ENCODE data around the gene ACSM3. TPM values are rescaled to one million over a fixed set of nuclear protein-coding genes. Genes with fewer than 3 reads are reported as not detected.

ACSM3 gene
- total and polyA plus RNA-seq, 9 of the 15 experiments (the other 6 are each of a cell fraction or from before 2014, with no cell fraction given) = 112 to 420 (median 182) TPM

DNA sequence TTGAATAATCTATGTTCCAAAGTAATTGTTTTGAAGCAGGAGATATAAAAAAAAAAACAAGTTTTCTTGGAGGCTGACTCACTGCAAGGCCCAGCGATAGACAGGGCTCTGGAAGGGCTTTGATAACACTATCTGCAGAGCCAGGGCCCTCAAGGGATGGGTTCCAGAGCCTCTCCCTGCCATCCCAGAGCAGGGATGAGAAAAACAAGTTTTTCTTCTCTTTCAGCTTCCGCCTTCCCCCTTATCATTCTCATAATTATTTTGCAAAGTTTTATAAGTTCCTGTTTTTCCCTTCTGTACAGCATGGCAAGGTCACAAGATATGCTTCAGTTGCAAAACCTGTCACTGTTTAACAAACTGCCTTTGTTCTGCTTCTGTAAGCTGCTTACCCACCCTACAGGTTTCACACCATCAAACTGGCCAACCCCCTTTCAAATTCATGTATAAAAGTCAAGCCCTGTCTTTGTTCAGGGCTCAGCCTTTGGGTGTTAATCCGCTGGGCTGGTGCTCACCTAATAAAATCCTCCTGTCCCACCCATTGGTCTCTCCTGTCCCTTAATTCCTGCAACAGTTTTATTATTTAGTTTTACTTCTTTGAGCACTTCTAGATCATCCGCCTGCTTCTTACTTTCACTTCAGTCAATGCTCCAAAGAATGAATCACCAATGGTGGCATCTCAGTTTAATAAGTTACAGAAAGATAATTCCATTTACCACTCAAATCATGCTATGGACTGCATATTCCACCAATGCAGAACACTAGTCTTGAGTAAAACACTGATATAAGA lies 16.6 kb upstream of the ACSM3 start (continued):
- no peak; the same call in 1 of the 2 replicates for TF ChIP-seq ZBTB17 (CRISPR knock-in tag; IDR thresholded peaks at IDR 0.05)
- TF ChIP-seq, protein P1, sequence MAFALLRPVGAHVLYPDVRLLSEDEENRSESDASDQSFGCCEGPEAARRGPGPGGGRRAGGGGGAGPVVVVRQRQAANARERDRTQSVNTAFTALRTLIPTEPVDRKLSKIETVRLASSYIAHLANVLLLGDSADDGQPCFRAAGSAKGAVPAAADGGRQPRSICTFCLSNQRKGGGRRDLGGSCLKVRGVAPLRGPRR (CRISPR knock-in tag; IDR thresholded peaks at IDR 0.05) = 0 out of 2 replicates have a peak, but pooled peaks have one; percentile 8
- TF ChIP-seq ZNF121 (CRISPR knock-in tag; conservative IDR thresholded peaks at IDR 0.05) = no peak
- TF ChIP-seq ASH1L (IDR thresholded peaks at IDR 0.05; ENCODE audit: borderline replicate concordance, low read depth, partially characterized antibody) = no peak
- TF ChIP-seq, protein P2, sequence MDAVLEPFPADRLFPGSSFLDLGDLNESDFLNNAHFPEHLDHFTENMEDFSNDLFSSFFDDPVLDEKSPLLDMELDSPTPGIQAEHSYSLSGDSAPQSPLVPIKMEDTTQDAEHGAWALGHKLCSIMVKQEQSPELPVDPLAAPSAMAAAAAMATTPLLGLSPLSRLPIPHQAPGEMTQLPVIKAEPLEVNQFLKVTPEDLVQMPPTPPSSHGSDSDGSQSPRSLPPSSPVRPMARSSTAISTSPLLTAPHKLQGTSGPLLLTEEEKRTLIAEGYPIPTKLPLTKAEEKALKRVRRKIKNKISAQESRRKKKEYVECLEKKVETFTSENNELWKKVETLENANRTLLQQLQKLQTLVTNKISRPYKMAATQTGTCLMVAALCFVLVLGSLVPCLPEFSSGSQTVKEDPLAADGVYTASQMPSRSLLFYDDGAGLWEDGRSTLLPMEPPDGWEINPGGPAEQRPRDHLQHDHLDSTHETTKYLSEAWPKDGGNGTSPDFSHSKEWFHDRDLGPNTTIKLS (IDR thresholded peaks at IDR 0.05; ENCODE audit: borderline replicate concordance, low read depth) = peak; percentile 81; the same call in 1 of the 2 replicates
- TF ChIP-seq ZKSCAN8 (CRISPR knock-in tag; IDR thresholded peaks at IDR 0.05) = peak; percentile 87
- no peak; a peak in 3 of 4 replicates for TF ChIP-seq RAD21 (CRISPR knock-in tag; conservative IDR thresholded peaks at IDR 0.05 in 1 of 2, IDR thresholded peaks at IDR 0.05 in 1 of 2)
- TF ChIP-seq, protein P3, sequence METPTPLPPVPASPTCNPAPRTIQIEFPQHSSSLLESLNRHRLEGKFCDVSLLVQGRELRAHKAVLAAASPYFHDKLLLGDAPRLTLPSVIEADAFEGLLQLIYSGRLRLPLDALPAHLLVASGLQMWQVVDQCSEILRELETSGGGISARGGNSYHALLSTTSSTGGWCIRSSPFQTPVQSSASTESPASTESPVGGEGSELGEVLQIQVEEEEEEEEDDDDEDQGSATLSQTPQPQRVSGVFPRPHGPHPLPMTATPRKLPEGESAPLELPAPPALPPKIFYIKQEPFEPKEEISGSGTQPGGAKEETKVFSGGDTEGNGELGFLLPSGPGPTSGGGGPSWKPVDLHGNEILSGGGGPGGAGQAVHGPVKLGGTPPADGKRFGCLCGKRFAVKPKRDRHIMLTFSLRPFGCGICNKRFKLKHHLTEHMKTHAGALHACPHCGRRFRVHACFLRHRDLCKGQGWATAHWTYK (CRISPR knock-in tag; IDR thresholded peaks at IDR 0.05) = no peak
- no peak for TF ChIP-seq ZC3H11A (IDR thresholded peaks at IDR 0.05; ENCODE audit: low read depth, low read length)
- peak; percentile 60; the same call in 1 of the 2 replicates for TF ChIP-seq L3MBTL2 (IDR thresholded peaks at IDR 0.05)
- peak; percentile 61 for TF ChIP-seq RBM25 (IDR thresholded peaks at IDR 0.05; ENCODE audit: low read depth, low read length, severe bottlenecking)
- TF ChIP-seq, protein P4, sequence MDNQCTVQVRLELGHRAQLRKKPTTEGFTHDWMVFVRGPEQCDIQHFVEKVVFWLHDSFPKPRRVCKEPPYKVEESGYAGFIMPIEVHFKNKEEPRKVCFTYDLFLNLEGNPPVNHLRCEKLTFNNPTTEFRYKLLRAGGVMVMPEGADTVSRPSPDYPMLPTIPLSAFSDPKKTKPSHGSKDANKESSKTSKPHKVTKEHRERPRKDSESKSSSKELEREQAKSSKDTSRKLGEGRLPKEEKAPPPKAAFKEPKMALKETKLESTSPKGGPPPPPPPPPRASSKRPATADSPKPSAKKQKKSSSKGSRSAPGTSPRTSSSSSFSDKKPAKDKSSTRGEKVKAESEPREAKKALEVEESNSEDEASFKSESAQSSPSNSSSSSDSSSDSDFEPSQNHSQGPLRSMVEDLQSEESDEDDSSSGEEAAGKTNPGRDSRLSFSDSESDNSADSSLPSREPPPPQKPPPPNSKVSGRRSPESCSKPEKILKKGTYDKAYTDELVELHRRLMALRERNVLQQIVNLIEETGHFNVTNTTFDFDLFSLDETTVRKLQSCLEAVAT (IDR thresholded peaks at IDR 0.05) = no peak; a peak in 1 of 4 replicates
- peak; percentile 76; the same call in 1 of the 2 replicates for TF ChIP-seq TARDBP (IDR thresholded peaks at IDR 0.05)
- TF ChIP-seq, protein P5, sequence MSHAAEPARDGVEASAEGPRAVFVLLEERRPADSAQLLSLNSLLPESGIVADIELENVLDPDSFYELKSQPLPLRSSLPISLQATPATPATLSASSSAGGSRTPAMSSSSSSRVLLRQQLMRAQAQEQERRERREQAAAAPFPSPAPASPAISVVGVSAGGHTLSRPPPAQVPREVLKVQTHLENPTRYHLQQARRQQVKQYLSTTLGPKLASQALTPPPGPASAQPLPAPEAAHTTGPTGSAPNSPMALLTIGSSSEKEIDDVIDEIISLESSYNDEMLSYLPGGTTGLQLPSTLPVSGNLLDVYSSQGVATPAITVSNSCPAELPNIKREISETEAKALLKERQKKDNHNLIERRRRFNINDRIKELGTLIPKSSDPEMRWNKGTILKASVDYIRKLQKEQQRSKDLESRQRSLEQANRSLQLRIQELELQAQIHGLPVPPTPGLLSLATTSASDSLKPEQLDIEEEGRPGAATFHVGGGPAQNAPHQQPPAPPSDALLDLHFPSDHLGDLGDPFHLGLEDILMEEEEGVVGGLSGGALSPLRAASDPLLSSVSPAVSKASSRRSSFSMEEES (CRISPR knock-in tag; IDR thresholded peaks at IDR 0.05) = no peak; the same call in none of the 2 replicates
- no peak for TF ChIP-seq GABPB2 (CRISPR knock-in tag; conservative IDR thresholded peaks at IDR 0.05)
- no peak for TF ChIP-seq POLR3A (IDR thresholded peaks at IDR 0.05; ENCODE audit: borderline replicate concordance, extremely low read depth, insufficient read depth, insufficient read length)
- peak; percentile 45; the same call in 1 of the 2 replicates for TF ChIP-seq MTA1 (IDR thresholded peaks at IDR 0.05; ENCODE audit: borderline replicate concordance)
- no peak for TF ChIP-seq SRSF9 (IDR thresholded peaks at IDR 0.05; ENCODE audit: borderline replicate concordance, low read depth, low read length)
- TF ChIP-seq ADNP (tag; IDR thresholded peaks at IDR 0.05) = peak; percentile 78
- TF ChIP-seq CBFA2T3 (IDR thresholded peaks at IDR 0.05) = peak; percentile 98
- TF ChIP-seq KLF1 (tag; IDR thresholded peaks at IDR 0.05) = no peak

Measured in K562 (cell line).